H1 (cell line): Measurements from ENCODE around the gene RANBP17. TPM values are rescaled to one million over a fixed set of nuclear protein-coding genes. Genes with fewer than 3 reads are reported as not detected.

Experiments used
- CTCF ChIA-PET: fragments of 300-600 bp; sonication (Branson Sonifier 250); formaldehyde crosslinking; loops from one replicate; lab custom pipeline; 2021; ENCODE audit not compliant: partially characterized antibody; lab: Charles Lee
- POLR2A ChIA-PET: fragments of 300-600 bp; sonication (Branson Sonifier 250); formaldehyde crosslinking; loops from one replicate; lab custom pipeline; 2021; ENCODE audit warnings: inconsistent platforms; ENCODE audit not compliant: partially characterized antibody; lab: Charles Lee
- DNase-seq, 2 experiments: peaks; one replicate each; pipeline versions ENCODE4 v3.0.0 to v3.0.0-alpha.2; 2010 to 2022; ENCODE audit warnings: low spot score in 2 of 2, low read depth in 1 of 2, mixed read lengths in 1 of 2
- FAIRE-seq: peaks from 2 replicates; lab custom pipeline; 2011; peaks lifted over from hg19 to GRCh38; lab: Jason Lieb, UNC
- H2AFZ ChIP-seq: 2 replicates; pipeline ENCODE4 v1.8.1; 2012; ENCODE audit warnings: low read length, inconsistent platforms
- H2AK5ac ChIP-seq: 2 replicates; pipeline ENCODE4 v1.6.1; 2013; ENCODE audit warnings: low read depth, low read length
- H2BK120ac ChIP-seq: replicated peaks from 2 replicates; pipeline ENCODE3; 2013; ENCODE audit warnings: low read depth, low read length, inconsistent platforms
- H2BK12ac ChIP-seq: 2 replicates; pipeline ENCODE4 v1.6.1; 2013; ENCODE audit warnings: low read depth, low read length
- H2BK15ac ChIP-seq: 2 replicates; pipeline ENCODE4 v1.6.1; 2013; ENCODE audit warnings: low read length
- H2BK20ac ChIP-seq: 2 replicates; pipeline ENCODE4 v1.6.1; 2013; ENCODE audit warnings: low read length
- H2BK5ac ChIP-seq: 2 replicates; pipeline ENCODE4 v1.6.1; 2013; ENCODE audit warnings: low read depth, low read length
- H3K14ac ChIP-seq: 2 replicates; pipeline ENCODE4 v1.6.1; 2013; ENCODE audit warnings: inconsistent platforms; ENCODE audit not compliant: insufficient read length
- H3K18ac ChIP-seq: 2 replicates; pipeline ENCODE4 v1.6.1; 2013; ENCODE audit warnings: low read length; ENCODE audit errors: extremely low read depth
- H3K23ac ChIP-seq: 2 replicates; pipeline ENCODE4 v1.6.1; 2013; ENCODE audit warnings: inconsistent platforms; ENCODE audit not compliant: insufficient read length
- H3K23me2 ChIP-seq: 2 replicates; pipeline ENCODE4 v1.6.1; 2013; ENCODE audit warnings: low read depth, low read length
- H3K27ac ChIP-seq: 2 replicates; pipeline ENCODE4 v1.6.1; 2011; ENCODE audit warnings: low read depth, low read length, inconsistent platforms
- H3K27me3 ChIP-seq, 4 experiments: replicated peaks in 1 of 4; 1 replicate in 1 of 4; 2 replicates in 3 of 4; pipeline versions ENCODE4 v1.6.1 to v1.8.1; 2011 to 2013; ENCODE audit warnings: low read length in 3 of 4, mild to moderate bottlenecking in 3 of 4, inconsistent platforms in 2 of 4, mixed read lengths in 2 of 4, moderate library complexity in 1 of 4; ENCODE audit not compliant: control insufficient read depth in 3 of 4, insufficient read depth in 3 of 4; ENCODE audit errors: extremely low read depth in 1 of 4
- H3K36me3 ChIP-seq, 4 experiments: 2 replicates each; pipeline versions ENCODE4 v1.6.1 to v1.8.1; 2011 to 2013; ENCODE audit warnings: mild to moderate bottlenecking in 4 of 4, low read length in 3 of 4, moderate library complexity in 2 of 4, control low read depth in 1 of 4, inconsistent platforms in 1 of 4; ENCODE audit not compliant: insufficient read depth in 4 of 4, control insufficient read depth in 2 of 4
- H3K4ac ChIP-seq: replicated peaks from 2 replicates; pipeline ENCODE3; 2013; ENCODE audit warnings: low read length, low read depth, mixed read lengths, inconsistent platforms; ENCODE audit not compliant: insufficient read length
- H3K4me1 ChIP-seq, 4 experiments: replicated peaks in 1 of 4; 1 replicate in 1 of 4; 2 replicates in 3 of 4; pipeline versions ENCODE4 v1.6.1 to v1.8.1; 2011 to 2013; ENCODE audit warnings: low read length in 3 of 4, inconsistent platforms in 2 of 4, mixed read lengths in 1 of 4; ENCODE audit not compliant: insufficient read depth in 4 of 4, control insufficient read depth in 3 of 4
- H3K4me2 ChIP-seq, 2 experiments: 2 replicates each; pipeline versions ENCODE4 v1.6.1 to v1.8.1; 2011 to 2013; ENCODE audit warnings: low read depth in 2 of 2, low read length in 2 of 2, control low read depth in 1 of 2, inconsistent platforms in 1 of 2, mild to moderate bottlenecking in 1 of 2; ENCODE audit not compliant: insufficient read depth in 1 of 2
- H3K4me3 ChIP-seq, 4 experiments: fragments of 200-600, 300-600 bp in 1 of 4; sonication (generic), shearing (Covaris generic), sonication (Bioruptor Twin) in 1 of 4; 2 replicates each; pipeline versions ENCODE4 v1.5.1 to v1.8.1; 2011 to 2016; ENCODE audit warnings: low read length in 4 of 4, low read depth in 3 of 4, control low read depth in 2 of 4, inconsistent platforms in 2 of 4, mild to moderate bottlenecking in 2 of 4, mixed read lengths in 1 of 4, moderate library complexity in 1 of 4; ENCODE audit not compliant: insufficient read depth in 2 of 4; ENCODE audit errors: extremely low read depth in 1 of 4
- H3K56ac ChIP-seq: replicated peaks from 2 replicates; pipeline ENCODE3; 2013; ENCODE audit warnings: low read depth, mild to moderate bottlenecking, mixed read lengths, low read length, inconsistent platforms; ENCODE audit not compliant: insufficient read length
- H3K79me1 ChIP-seq: 2 replicates; pipeline ENCODE4 v1.6.1; 2013; ENCODE audit warnings: low read depth, low read length, control low read depth
- H3K79me2 ChIP-seq, 2 experiments: 2 replicates each; pipeline versions ENCODE4 v1.6.1 to v1.8.1; 2012 to 2013; ENCODE audit warnings: low read length in 2 of 2, mild to moderate bottlenecking in 2 of 2, inconsistent platforms in 1 of 2; ENCODE audit not compliant: insufficient read depth in 2 of 2, control insufficient read depth in 1 of 2
- H3K9ac ChIP-seq, 4 experiments: replicated peaks in 1 of 4; 1 replicate in 1 of 4; 2 replicates in 3 of 4; pipeline versions ENCODE4 v1.6.1 to v1.8.1; 2011 to 2013; ENCODE audit warnings: low read depth in 3 of 4, low read length in 3 of 4, control low read depth in 2 of 4, mild to moderate bottlenecking in 2 of 4, moderate library complexity in 2 of 4, inconsistent platforms in 1 of 4; ENCODE audit errors: extremely low read depth in 1 of 4
- H3K9me3 ChIP-seq, 2 experiments: 2 replicates each; pipeline versions ENCODE4 v1.6.1 to v1.8.1; 2012 to 2013; ENCODE audit warnings: mild to moderate bottlenecking in 2 of 2, moderate library complexity in 2 of 2, control low read depth in 1 of 2, inconsistent platforms in 1 of 2, low read depth in 1 of 2, low read length in 1 of 2, mixed read lengths in 1 of 2; ENCODE audit not compliant: insufficient read depth in 2 of 2
- H4K20me1 ChIP-seq, 2 experiments: replicated peaks in 1 of 2; 2 replicates each; pipeline versions ENCODE3 to v1.8.1; 2011 to 2013; ENCODE audit warnings: inconsistent platforms in 2 of 2, low read length in 2 of 2, mild to moderate bottlenecking in 1 of 2; ENCODE audit not compliant: insufficient read depth in 2 of 2, control insufficient read depth in 1 of 2
- H4K5ac ChIP-seq: 2 replicates; pipeline ENCODE4 v1.6.1; 2013; ENCODE audit warnings: low read length, low read depth, mixed read lengths, inconsistent platforms; ENCODE audit not compliant: insufficient read length
- H4K8ac ChIP-seq: 2 replicates; pipeline ENCODE4 v1.8.0; 2013; ENCODE audit warnings: mild to moderate bottlenecking, moderate library complexity, low read length, inconsistent platforms; ENCODE audit not compliant: insufficient read depth; ENCODE audit errors: extremely low read depth
- H4K91ac ChIP-seq: replicated peaks from 2 replicates; pipeline ENCODE3; 2013; ENCODE audit warnings: low read length, mixed read lengths, inconsistent platforms; ENCODE audit not compliant: insufficient read length
- CBX8 ChIP-seq: fragments of 300-800, 300-1000 bp; sonication (generic); IDR thresholded peaks from 2 replicates; pipeline ENCODE4 v1.7.1; 2016; ENCODE audit warnings: low read depth, low read length, borderline replicate concordance
- E2F6 ChIP-seq: IDR thresholded peaks from 2 replicates; pipeline ENCODE4 v1.6.1; 2012; ENCODE audit warnings: inconsistent platforms
- EZH2 ChIP-seq: fragments of 200-600 bp; sonication (generic); IDR thresholded peaks from 2 replicates; pipeline ENCODE4 v1.7.1; 2012; ENCODE audit warnings: low read depth, mild to moderate bottlenecking, moderate library complexity, low read length, inconsistent platforms; ENCODE audit not compliant: severe bottlenecking
- HDAC6 ChIP-seq: IDR thresholded peaks from one replicate; pipeline ENCODE4 v1.7.1; 2012; ENCODE audit warnings: low read depth, mild to moderate bottlenecking, inconsistent platforms, low read length, moderate library complexity
- PHF8 ChIP-seq: fragments of 200-600 bp; sonication (generic); conservative IDR thresholded peaks from 2 replicates; pipeline ENCODE4 v1.7.1; 2012; ENCODE audit warnings: low read depth, mild to moderate bottlenecking, inconsistent platforms, low read length, moderate library complexity
- POLR2AphosphoS5 ChIP-seq: IDR thresholded peaks from 2 replicates; pipeline ENCODE4 v1.6.1; 2011; ENCODE audit warnings: low read depth, low read length
- RBBP5 ChIP-seq: IDR thresholded peaks from 2 replicates; pipeline ENCODE4 v1.7.1; 2012; ENCODE audit warnings: low read depth, mild to moderate bottlenecking, inconsistent platforms, low read length, moderate library complexity, borderline replicate concordance
- RNF2 ChIP-seq: fragments of 200-900, 300-1000 bp; sonication (generic); IDR thresholded peaks from 2 replicates; pipeline ENCODE4 v1.7.1; 2016; ENCODE audit warnings: borderline replicate concordance, low read depth, mild to moderate bottlenecking, antibody characterized with exemption, low read length; ENCODE audit not compliant: poor library complexity, severe bottlenecking; ENCODE audit errors: missing control alignments
- SP4 ChIP-seq: IDR thresholded peaks from 2 replicates; pipeline ENCODE4 v1.6.1; 2012; ENCODE audit warnings: low read length, inconsistent platforms
- WGBS, 2 experiments: shearing (Covaris generic) in 1 of 2; methylation state at CpG; one replicate each; pipeline versions ENCODE4 v1.1.6 to v1.1.7; 2013 to 2015; ENCODE audit warnings: low lambda C conversion rate in 2 of 2, mixed read lengths in 2 of 2, inconsistent platforms in 1 of 2, low coverage in 1 of 2, missing lambda C conversion rate in 1 of 2; ENCODE audit not compliant: insufficient replicate concordance in 2 of 2, insufficient coverage in 1 of 2, insufficient read length in 1 of 2; ENCODE audit errors: extremely low coverage in 1 of 2, missing lambda C conversion rate in 1 of 2; 5-methylcytosine and 5-hydroxymethylcytosine counted together
- polyA plus RNA-seq, 7 experiments: library from polyadenylated mRNA; depleted of rRNA in 3 of 7; stranded (reverse) in 5 of 7; unstranded in 2 of 7; fragments of >200 nt in 5 of 7; fragments of 200-250 nt in 2 of 7; gene quantifications; 1 replicate in 5 of 7; 2 replicates in 1 of 7; 4 replicates in 1 of 7; pipeline versions ENCODE4 v1.2.1 to v1.2.3, GENCODE V29; 2011 to 2013; ENCODE audit warnings: missing spikeins in 2 of 7, mixed read lengths in 2 of 7
- total RNA-seq: library from RNA; stranded (reverse); fragmentation: NEBNext Ultra II Directional; extraction: Animal tissue kit (Norgen Biotek cat#: 25700); gene quantifications from 2 replicates; pipeline ENCODE4 v1.2.1, GENCODE V29; 2021

RANBP17 gene
- total and polyA plus RNA-seq, 2 of the 8 experiments (the other 6 are each of a cell fraction or from before 2014, with no cell fraction given), result 8.6 to 21.3 TPM

- peaks cover 0 to 33% (median 12%) of the 10 kb centered on the region in 4 experiments; a peak in 6 of 7 replicates for H3K4me1 ChIP-seq
- peaks cover 23 to 48% of the 10 kb centered on the region in 2 experiments for H4K20me1 ChIP-seq
- 2% methylated on average over 73 of the region's 106 CpGs; no CpG with 5 or more reads in 1 of the 2 experiments for WGBS, 2 experiments
- no peak overlapping the region for H2AK5ac ChIP-seq
- H2BK5ac ChIP-seq, result no peak overlapping the region
- H3K4me3 ChIP-seq, result peak overlapping the region in 2 of 4 experiments; percentile 3 to 51; a peak in 3 of 8 replicates
- no peaks in the 10 kb centered on the region for H3K79me1 ChIP-seq
- H3K4me2 ChIP-seq, result peak overlapping the region; percentile 55 to 62
- H3K56ac ChIP-seq, result no peak overlapping the region
- no peaks in the 10 kb centered on the region; a peak in 1 of 4 replicates for H3K9me3 ChIP-seq
- peaks cover 93 to 100% (median 99%) of the 10 kb centered on the region in 4 experiments for H3K27me3 ChIP-seq
- no peak overlapping the region for H3K23ac ChIP-seq
- no peak overlapping the region for H3K9ac ChIP-seq
- H2BK20ac ChIP-seq, result no peak overlapping the region
- H3K27ac ChIP-seq, result no peak overlapping the region
- H4K8ac ChIP-seq, result peak overlapping the region; percentile 59; the same call in 1 of the 2 replicates
- H3K14ac ChIP-seq, result no peak overlapping the region
- ChIA-PET POLR2A (interaction anchor here (0.8 to 1.1 kb wide), 6 partner anchors 9 to 79 kb away, joined by 3 to 6 read pairs (median 4); no protein-coding TSS in a partner anchor), CTCF (interaction anchor here (0.6 to 6.3 kb wide), 16 partner anchors 8 to 103 kb away, joined by 3 to 40 read pairs (median 4); no protein-coding TSS in a partner anchor)
- H4K5ac ChIP-seq, result no peak overlapping the region
- FAIRE-seq (no peak), DNase-seq (peak in 1 of 2 experiments; percentile 70)
- no peak overlapping the region for H3K4ac ChIP-seq
- peaks cover 0 to 22% (median 0%) of the 10 kb centered on the region in 4 experiments; a peak in 1 of 8 replicates for H3K36me3 ChIP-seq
- no peak overlapping the region for H2BK120ac ChIP-seq
- no peak overlapping the region for H2BK12ac ChIP-seq
- no peak overlapping the region for H2AFZ ChIP-seq
- H3K79me2 ChIP-seq, result no peaks in the 10 kb centered on the region
- no peak overlapping the region for H4K91ac ChIP-seq
- H3K23me2 ChIP-seq, result peaks cover 2% of the 10 kb centered on the region; the same call in 1 of the 2 replicates
- H2BK15ac ChIP-seq, result no peak overlapping the region
- no peak overlapping the region for H3K18ac ChIP-seq
- TF ChIP-seq E2F6 (peak; percentile 34; the same call in 1 of the 2 replicates), HDAC6 (no peak), CBX8 (0 out of 2 replicates have a peak, but pooled peaks have one; percentile 38), EZH2 (peak; percentile 90), SP4 (no peak), POLR2AphosphoS5 (no peak), RNF2 (peak; percentile 86), RBBP5 (peak; percentile 39; the same call in 1 of the 2 replicates), PHF8 (no peak)
Measured at GRCh38 chr5:171309276-171310211, 447.7 kb downstream of the RANBP17 start.
